Spinal cord (tissue), 10 donors: Measurements from ENCODE around the gene COG8. TPM values are rescaled to one million over a fixed set of nuclear protein-coding genes. Genes with fewer than 3 reads are reported as not detected.
"Not testable (repeated sequence)": the region's sequence is repeated elsewhere in the genome, so short reads cannot be mapped to it uniquely, and the experiment has no call there.

Experiments used
- DNase-seq, 6 donors: peaks; one replicate each; pipeline versions ENCODE4 v3.0.0 to v3.0.0-alpha.2; 2013 to 2015; ENCODE audit warnings: low spot score in 6 of 6, low read depth in 4 of 6
- H3K27ac ChIP-seq: one replicate; pipeline ENCODE4 v1.5.1; 2013; ENCODE audit warnings: low read depth, low read length, control low read depth
- H3K27me3 ChIP-seq: one replicate; pipeline ENCODE4 v1.6.1; 2013; ENCODE audit warnings: low read length; ENCODE audit not compliant: control insufficient read depth, insufficient read depth
- H3K36me3 ChIP-seq: one replicate; pipeline ENCODE4 v1.6.1; 2013; ENCODE audit warnings: low read length; ENCODE audit not compliant: control insufficient read depth, insufficient read depth
- H3K4me1 ChIP-seq: one replicate; pipeline ENCODE4 v1.6.1; 2013; ENCODE audit warnings: low read length; ENCODE audit not compliant: control insufficient read depth, insufficient read depth
- H3K4me3 ChIP-seq: one replicate; pipeline ENCODE4 v1.5.1; 2013; ENCODE audit warnings: low read depth, low read length, control low read depth
- H3K9me3 ChIP-seq: one replicate; pipeline ENCODE4 v1.6.1; 2013; ENCODE audit warnings: low read length; ENCODE audit not compliant: control insufficient read depth, insufficient read depth
- WGBS: methylation state at CpG from one replicate; pipeline ENCODE4 v1.1.5; 2013; ENCODE audit warnings: missing lambda C conversion rate; ENCODE audit not compliant: insufficient coverage; 5-methylcytosine and 5-hydroxymethylcytosine counted together
- polyA plus RNA-seq, 2 donors: library from polyadenylated mRNA; unstranded; fragments of 120-200 nt; gene quantifications; one replicate each; pipeline ENCODE4 v1.2.1, GENCODE V29; 2013; ENCODE audit not compliant: insufficient read length in 2 of 2
- total RNA-seq, 2 donors: library from RNA; depleted of rRNA in 1 of 2; stranded (reverse); fragments of 120-200 nt in 1 of 2; fragments of >200 nt in 1 of 2; gene quantifications; one replicate each; pipeline versions ENCODE4 v1.2.3 to v1.2.4, GENCODE V29; 2013 to 2014
- donor health status: healthy.

Gene COG8
- total and polyA plus RNA-seq, 4 donors, result 31.5 to 41.6 (median 37.1) TPM

DNA sequence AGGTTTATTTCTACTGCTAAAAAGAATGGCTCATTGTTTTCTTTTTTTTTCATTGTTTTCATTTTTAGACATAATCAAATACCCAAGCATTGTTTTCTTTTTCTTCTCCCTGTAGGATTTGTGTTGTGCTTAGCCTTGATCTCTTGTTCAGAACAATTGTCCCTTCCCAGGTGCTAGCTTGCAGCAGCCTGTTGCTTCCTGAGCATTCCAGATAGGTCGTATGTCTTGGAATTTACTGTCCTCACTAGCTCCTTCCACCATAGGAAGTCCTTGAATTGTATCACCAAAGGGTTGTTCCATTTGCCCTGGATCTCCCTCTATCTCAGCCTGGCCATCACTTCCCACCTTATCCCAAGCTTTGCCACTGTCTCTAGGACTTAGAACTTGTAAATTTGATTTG, 38.2 kb downstream of the COG8 start:
- no peaks in the 10 kb centered on the region for H3K4me1 ChIP-seq
- WGBS, result 78% methylated on average over 1 of the region's 1 CpG
- peaks cover 13% of the 10 kb centered on the region for H3K36me3 ChIP-seq
- H3K4me3 ChIP-seq, result no peak overlapping the region
- H3K27me3 ChIP-seq, result no peaks in the 10 kb centered on the region
- no peaks in the 10 kb centered on the region for H3K9me3 ChIP-seq
- no peak for DNase-seq
- H3K27ac ChIP-seq, result no peak overlapping the region

DNA sequence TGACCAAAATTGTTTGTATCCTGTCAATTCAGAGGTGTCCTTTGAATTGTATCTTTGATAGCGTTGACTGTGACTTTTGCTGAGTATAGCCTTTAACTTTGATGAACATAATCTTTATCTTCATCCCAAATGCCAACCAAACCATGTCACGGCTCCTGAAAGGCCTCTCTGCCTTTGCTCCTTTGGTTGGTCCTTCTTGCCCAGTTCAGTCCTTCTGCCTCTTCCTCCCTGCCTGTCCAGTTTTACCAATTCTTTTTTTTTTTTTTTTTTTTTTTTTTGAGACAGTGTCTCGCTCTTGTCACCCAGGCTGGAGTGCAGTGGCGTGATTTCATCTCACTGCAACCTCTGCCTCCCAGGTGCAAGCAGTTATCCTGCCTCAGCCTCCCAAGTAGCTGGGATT, 41.1 kb downstream of the COG8 start:
- peaks cover 10% of the 10 kb centered on the region for H3K36me3 ChIP-seq
- no peaks in the 10 kb centered on the region for H3K27me3 ChIP-seq
- H3K27ac ChIP-seq, result no peak overlapping the region
- no peak for DNase-seq
- WGBS, result 86% methylated on average over 1 of the region's 4 CpGs
- H3K4me3 ChIP-seq, result no peak overlapping the region
- no peaks in the 10 kb centered on the region for H3K4me1 ChIP-seq
- no peaks in the 10 kb centered on the region for H3K9me3 ChIP-seq

GRCh38 chr16:69296771-69297170, 42.6 kb downstream of the COG8 start:
- not testable (repeated sequence) for H3K27me3 ChIP-seq
- peaks cover 10% of the 10 kb centered on the region for H3K36me3 ChIP-seq

GRCh38 chr16:69294051-69294450, 45.3 kb downstream of the COG8 start:
- Histone ChIP-seq H3K4me1 (no peaks in the 10 kb centered on the region), H3K27ac (no peak overlapping the region), H3K36me3 (peaks cover 2% of the 10 kb centered on the region), H3K27me3 (no peaks in the 10 kb centered on the region), H3K4me3 (no peak overlapping the region), H3K9me3 (no peaks in the 10 kb centered on the region)
- DNase-seq, result no peak
- WGBS, result no CpG with 5 or more reads among the region's 1 CpG

More at GRCh38 chr16:69296771-69297170, 42.6 kb downstream of the COG8 start:
- H3K4me1 ChIP-seq, H3K9me3 ChIP-seq, H3K27ac ChIP-seq, DNase-seq, H3K4me3 ChIP-seq: not testable (repeated sequence)
- WGBS, result 100% methylated on average over 2 of the region's 7 CpGs

DNA sequence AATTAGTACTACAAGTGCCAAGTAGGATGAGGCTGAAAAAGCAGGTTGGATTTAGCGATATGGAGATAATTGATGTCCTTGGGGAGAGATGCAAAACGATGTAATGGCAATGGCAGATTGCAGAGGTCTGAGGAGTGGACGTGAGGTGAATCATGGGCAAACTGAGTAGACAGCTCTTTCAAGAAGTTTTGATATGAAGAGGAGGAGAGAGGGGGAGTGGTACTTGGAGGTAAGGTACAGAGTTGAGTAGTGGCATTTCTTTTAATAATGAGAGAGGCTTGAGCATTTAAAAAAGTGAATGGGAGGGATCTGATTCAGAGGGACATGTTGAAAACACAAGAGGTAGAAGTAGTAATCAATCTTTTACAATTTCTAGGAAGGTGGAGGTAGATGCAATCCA, 46.0 kb downstream of the COG8 start:
- Histone ChIP-seq H3K36me3 (no peaks in the 10 kb centered on the region), H3K9me3 (no peaks in the 10 kb centered on the region), H3K4me3 (no peak overlapping the region), H3K4me1 (no peaks in the 10 kb centered on the region), H3K27ac (no peak overlapping the region), H3K27me3 (no peaks in the 10 kb centered on the region)
- DNase-seq, result peak in 1 of 6 donors; percentile 5
- 53% methylated on average over 3 of the region's 3 CpGs for WGBS

DNA sequence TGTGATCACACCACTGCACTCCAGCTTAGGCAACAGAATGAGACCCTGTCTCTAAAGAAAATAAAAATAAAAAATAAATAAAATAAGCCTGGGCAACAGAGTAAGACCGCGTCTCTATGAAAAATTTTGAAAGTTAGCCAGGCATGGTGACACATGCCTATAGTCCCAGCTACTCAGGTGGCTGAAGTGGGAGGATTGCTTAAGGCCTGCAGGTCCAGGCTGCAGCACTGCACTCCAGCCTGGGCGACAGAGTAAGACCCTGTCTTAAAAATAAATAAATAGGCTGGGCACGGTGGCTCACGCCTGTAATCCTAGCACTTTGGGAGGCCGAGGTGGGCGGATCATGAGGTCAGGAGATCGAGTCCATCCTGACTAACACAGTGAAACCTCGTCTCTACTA, 47.7 kb downstream of the COG8 start:
- DNase-seq, H3K9me3 ChIP-seq, H3K4me3 ChIP-seq, H3K27ac ChIP-seq, H3K27me3 ChIP-seq, H3K4me1 ChIP-seq, H3K36me3 ChIP-seq: not testable (repeated sequence)
- WGBS, result 96% methylated on average over 5 of the region's 9 CpGs

GRCh38 chr16:69286941-69287713, 52.2 kb downstream of the COG8 start:
- H3K36me3 ChIP-seq, result peaks cover 8% of the 10 kb centered on the region
- H3K4me1 ChIP-seq, result no peaks in the 10 kb centered on the region
- DNase-seq, result peak in 5 of 6 donors; percentile 55 to 94 (median 76)
- H3K27ac ChIP-seq, result no peak overlapping the region
- no peaks in the 10 kb centered on the region for H3K27me3 ChIP-seq
- no peak overlapping the region for H3K4me3 ChIP-seq
- H3K9me3 ChIP-seq, result no peaks in the 10 kb centered on the region
- WGBS, result 89% methylated on average over 8 of the region's 13 CpGs

DNA sequence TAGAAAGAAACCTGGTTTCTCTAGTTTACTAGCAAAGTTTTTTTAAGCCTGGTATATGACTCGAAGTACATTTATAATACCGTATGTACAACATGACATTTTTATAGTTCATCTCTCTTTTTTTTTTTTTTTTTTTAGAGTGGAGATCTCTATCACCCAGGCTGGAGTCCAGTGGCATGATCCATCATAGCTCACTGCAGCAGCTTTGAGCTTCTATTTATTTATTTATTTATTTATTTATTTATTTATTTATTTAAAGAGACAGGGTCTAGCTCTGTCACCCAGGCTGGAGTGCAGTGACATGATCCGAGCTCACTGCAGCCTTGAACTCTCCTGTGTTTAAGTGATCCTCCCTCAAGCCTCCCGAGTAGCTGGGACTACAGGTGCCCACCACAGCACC, 54.1 kb downstream of the COG8 start:
- H3K27ac ChIP-seq, result no peak overlapping the region
- H3K4me3 ChIP-seq, result no peak overlapping the region
- no CpG with 5 or more reads among the region's 4 CpGs for WGBS
- H3K27me3 ChIP-seq, result no peaks in the 10 kb centered on the region
- peaks cover 8% of the 10 kb centered on the region for H3K36me3 ChIP-seq
- no peaks in the 10 kb centered on the region for H3K9me3 ChIP-seq
- DNase-seq, result no peak
- no peaks in the 10 kb centered on the region for H3K4me1 ChIP-seq

DNA sequence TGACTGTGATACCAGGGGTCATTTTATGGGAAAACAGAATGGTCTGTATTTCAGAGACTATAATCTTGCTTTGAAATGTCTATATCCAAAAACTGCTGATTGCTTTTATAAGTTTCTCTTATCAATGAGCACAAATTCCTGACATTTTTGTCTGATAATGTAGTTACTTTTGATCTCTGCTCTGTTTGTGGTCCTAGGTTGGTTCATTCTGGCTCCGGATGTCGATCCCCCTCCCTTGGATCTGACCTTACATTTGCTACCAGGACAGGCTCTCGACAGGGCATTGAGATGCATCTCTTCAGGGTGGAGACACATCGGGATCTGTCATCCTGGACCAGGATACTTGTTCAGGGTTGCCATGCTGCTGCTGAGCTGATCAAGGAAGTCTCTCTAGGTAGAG, 55.5 kb downstream of the COG8 start:
- H3K27ac ChIP-seq, result no peak overlapping the region
- 100% methylated on average over 2 of the region's 4 CpGs for WGBS

GRCh38 chr16:69277413-69277812, 62.0 kb downstream of the COG8 start:
- H3K4me1 ChIP-seq, result no peaks in the 10 kb centered on the region
- no peak overlapping the region for H3K27ac ChIP-seq
- DNase-seq, result no peak

More for the DNA sequence above, 55.5 kb downstream of the COG8 start:
- Histone ChIP-seq H3K4me3 (no peak overlapping the region), H3K27me3 (no peaks in the 10 kb centered on the region), H3K9me3 (no peaks in the 10 kb centered on the region), H3K36me3 (peaks cover 8% of the 10 kb centered on the region), H3K4me1 (no peaks in the 10 kb centered on the region)
- DNase-seq, result no peak

More at GRCh38 chr16:69277413-69277812, 62.0 kb downstream of the COG8 start:
- H3K9me3 ChIP-seq, result no peaks in the 10 kb centered on the region
- H3K27me3 ChIP-seq, result no peaks in the 10 kb centered on the region
- no peaks in the 10 kb centered on the region for H3K36me3 ChIP-seq
- H3K4me3 ChIP-seq, result no peak overlapping the region
- WGBS, result no CpG with 5 or more reads among the region's 1 CpG
